HG02884 (cell line): Measurements from ENCODE around the gene UQCRC2.
"Not testable (repeated sequence)": the region's sequence is repeated elsewhere in the genome, so short reads cannot be mapped to it uniquely, and the experiment has no call there.

Experiments
- ATAC-seq: cut with Tn5 transposase; IDR thresholded peaks from one replicate; pipeline ENCODE4 v1.9.1; 2021; ENCODE audit warnings: mild to moderate bottlenecking, moderate library complexity; ENCODE audit not compliant: unreplicated experiment

UQCRC2 gene

DNA sequence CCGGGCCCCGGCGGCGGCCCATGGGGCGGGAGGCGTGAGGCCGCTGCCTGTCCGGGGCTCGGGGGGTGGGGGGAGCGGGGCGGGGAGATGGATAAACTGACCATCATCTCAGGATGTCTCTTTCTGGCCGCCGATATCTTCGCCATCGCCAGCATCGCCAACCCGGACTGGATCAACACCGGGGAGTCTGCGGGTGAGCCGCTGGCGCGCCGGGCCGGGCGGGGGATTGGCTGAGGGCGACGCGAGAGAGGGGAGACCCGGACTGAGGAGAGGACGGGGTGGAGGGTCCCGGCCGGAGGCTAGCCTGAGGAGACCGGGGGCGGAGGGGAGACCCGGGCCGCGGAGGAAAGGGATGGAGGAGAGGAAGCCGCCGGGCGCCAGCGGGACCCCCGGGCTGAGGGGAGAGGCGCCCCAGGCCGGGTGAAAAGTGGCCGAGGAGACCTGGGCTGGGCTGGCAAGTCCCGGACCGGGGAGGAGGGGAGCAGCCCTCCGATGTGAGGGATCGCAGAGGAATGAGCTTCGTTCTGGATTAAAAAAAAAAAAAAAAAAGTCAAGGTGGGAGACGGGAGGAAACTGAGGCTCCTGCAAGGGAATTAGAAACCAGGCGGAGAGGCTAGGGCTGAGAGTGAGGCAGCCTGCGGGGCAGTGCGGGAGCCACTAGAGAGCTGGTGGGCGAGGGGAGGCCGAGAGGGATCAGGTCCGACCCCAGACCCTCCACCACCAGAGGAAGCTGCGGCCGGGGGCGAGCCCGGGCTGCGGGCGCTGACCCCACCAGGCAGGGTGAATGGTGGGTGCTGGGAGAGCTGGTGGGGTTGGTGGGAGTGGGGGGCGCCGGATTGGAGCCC lies 55.3 kb downstream of the UQCRC2 start:
- ATAC-seq: no peak

DNA sequence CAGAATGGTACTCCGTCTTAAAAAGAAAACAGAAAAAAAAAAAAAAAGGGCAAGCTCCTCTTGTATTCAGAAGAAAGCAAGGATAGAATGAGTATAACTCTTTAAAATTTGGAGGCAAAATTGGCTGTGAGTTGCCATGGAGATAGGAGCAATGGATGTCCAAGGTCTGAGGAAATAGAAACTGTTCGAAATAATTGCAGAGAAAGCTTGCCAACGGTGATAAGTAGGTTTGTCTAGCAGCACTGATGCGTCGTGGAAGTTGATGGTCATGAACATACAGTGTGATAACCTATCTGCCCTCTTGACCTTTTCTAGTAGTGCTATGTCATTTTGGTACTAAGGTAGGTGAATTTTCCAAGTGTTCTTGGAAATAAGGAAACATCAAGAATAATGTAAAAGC lies 57.7 kb downstream of the UQCRC2 start:
- no peak for ATAC-seq

DNA sequence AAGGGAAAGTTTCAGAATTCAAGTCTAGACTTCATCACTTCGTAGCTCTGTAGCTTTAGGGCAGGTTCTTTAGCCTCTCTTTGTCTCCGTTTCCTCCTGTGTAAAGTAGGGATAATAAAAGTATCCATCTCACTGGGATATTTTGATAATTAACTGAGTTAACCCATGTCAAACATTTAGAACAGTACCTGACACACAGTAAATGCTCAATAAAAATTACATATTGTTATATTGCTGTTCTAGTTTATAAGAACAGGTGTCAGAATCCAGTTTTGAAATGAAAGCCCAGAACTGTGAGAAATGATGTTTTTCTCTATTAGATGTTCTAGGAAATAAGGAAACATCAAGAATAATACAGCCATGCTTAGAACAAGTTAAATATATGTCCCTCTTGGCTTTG lies 59.1 kb downstream of the UQCRC2 start:
- ATAC-seq: no peak

DNA sequence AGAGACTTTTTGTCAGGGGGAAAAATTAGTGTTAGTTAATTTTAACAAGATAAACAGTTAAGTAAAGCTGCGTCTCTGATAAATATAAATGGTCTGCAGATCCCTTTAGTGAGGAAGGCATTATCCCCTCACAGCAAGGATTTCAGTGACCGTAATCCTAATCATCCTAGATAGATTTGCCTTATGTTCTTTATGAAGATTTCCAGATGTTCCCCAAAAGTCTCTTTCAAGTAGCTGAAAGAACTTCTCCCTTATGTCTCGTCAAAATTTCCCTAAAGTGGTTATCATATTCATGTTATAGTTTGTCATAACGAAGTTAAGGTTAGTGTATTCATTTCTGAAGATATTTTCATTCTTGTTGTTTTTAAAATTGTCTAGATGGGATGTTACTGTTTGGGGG lies 60.3 kb downstream of the UQCRC2 start:
- no peak for ATAC-seq

GRCh38 chr16:22014271-22014873 lies 61.2 kb downstream of the UQCRC2 start:
- ATAC-seq: no peak

DNA sequence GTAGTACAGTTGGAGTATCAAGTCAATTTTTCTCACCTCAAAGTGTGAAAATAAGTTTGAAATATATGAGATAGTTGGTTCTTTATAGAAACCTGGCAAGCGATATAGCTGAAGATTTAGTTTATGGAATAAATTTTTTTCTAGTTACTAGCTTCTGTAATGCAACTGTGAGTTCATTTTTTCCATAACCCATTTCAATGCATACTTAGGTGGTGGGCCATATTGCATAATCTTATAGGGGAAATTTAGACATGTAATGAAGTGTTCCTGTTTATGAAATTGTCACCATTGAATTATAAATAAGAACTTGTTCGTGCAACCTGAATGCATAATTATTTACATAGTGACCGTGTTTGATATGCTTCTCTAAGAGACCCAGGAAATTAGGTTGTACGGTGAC lies 63.8 kb downstream of the UQCRC2 start:
- ATAC-seq: no peak

DNA sequence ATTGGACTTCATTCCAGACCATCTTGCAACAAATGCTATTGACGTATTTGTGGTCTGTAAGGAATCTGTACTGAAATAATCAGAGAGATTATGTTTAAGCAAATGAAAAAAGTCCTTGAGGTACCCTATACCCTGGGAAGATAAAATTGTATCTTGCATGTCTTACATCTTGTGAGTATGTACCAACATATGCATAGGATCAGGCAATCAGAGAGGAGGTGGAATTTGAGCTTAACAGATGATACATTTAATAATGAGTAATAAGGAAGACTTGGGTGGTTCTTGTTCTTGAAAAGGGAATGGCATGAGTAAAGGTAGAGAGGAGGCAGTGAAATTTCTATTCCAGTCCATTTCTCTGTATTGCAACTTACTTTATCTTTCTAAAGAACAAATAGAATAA lies 65.4 kb downstream of the UQCRC2 start:
- no peak for ATAC-seq

- ATAC-seq: no peak
Observed at GRCh38 chr16:22022151-22022550, 69.0 kb downstream of the UQCRC2 start.

DNA sequence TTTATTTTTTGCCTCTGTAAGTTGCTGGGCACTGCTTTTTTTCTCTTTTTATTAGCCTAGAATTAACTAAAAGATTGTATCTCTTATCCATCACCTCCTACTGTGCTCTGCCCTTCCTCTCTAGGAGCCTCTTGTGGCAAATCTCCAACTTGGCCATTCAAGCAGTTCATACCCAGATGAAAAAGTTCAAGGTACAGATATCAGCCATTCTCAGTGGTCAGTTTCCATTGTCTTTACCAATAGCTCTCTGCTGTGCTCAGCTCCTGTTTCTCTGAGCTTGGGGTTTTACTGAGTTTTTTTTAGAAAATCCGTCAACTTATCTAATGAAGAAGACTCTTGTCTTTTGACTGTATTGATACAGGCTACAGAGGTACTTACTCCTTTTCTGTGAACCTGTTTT lies 70.3 kb downstream of the UQCRC2 start:
- ATAC-seq: peak; percentile 65

DNA sequence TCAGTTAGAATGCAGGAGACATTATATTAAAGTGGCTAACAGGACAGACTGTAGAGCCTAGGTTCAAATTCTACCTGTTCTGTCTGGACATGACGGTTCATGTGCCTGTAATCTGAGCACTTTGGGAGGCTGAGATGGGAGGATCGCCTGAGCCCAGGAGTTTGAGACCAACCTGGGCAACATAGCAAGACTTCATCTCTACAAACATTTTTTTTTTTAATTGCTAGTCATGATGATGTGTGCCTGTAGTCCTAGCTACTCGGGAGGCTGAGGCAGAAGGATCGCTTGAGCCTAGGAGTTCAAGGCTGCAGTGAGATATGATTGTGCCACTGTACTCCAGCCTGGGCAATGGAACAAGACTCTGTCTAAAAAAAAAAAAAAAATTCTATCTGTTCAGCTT lies 71.6 kb downstream of the UQCRC2 start:
- ATAC-seq: not testable (repeated sequence)

DNA sequence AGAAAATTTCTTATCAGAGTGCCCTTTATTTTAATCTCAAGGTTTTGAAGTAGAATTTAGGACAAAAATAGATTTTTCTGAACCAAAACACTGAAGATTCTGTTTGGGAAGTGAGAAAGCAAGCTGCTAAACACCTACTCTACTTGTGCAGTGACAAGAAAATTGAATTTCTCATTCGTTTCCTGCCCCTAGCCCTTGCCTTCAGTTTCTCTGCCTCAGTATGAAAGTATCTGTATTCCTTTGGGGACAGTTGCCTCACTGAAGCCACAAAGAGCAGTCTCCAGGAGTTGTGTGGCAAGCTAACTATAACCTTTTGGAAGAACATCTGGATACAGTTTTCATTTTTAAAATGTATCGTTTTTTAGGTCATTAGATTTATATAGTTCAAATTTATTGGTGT lies 74.5 kb downstream of the UQCRC2 start:
- no peak for ATAC-seq

GRCh38 chr16:22029632-22030031 lies 76.5 kb downstream of the UQCRC2 start:
- no peak for ATAC-seq

- no peak for ATAC-seq
Observed at GRCh38 chr16:22030087-22030812, 77.1 kb downstream of the UQCRC2 start.

GRCh38 chr16:22031483-22032083 lies 78.4 kb downstream of the UQCRC2 start:
- no peak for ATAC-seq
